Stimulated activated CD4-positive, alpha-beta T cell treated with anti-CD3 and anti-CD28 coated beads, Interleukin-15, amount 100 ng/mL, for 1 hour (primary cell): ENCODE data around the gene MANBA.

ENCODE experiments used
- DNase-seq, 2 donors: peaks; one replicate each; pipeline ENCODE4 v3.0.0-alpha.2; 2020; ENCODE audit warnings: low read depth in 1 of 2, low spot score in 1 of 2

The MANBA gene

DNA sequence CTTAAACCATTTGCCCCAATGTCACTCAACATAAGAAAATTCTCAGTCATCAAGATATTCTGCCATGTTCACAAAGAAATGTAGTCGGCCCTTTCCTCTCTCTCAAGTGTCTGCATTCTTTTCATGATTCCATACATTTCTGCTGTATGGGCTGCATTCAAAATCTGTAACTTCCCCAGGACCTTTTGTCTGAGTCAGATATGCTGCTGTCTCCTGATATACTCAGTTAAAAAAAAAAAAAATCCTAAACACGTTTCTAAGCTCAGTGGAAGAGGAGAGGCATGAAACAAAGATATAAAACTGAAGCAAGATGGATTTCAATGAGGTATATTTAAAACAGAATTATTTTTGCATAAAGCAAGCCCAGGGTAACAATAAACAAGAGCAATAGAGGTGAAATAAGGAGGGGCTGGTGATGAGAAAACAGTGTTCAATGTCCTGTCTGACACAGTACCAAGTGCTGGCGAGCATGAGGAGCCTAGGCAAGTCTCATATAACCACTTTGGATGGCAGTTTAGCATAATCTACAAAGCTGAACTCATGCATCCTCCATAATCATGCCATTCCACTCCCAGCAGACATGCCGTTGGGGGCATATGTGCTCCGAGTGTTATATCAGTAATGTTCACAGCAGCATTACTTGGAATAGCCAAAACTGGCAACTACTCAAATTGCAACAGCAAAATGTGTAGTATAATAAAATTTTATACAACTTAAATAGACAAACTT lies 76.7 kb downstream of the MANBA start:
- DNase-seq: no peak

DNA sequence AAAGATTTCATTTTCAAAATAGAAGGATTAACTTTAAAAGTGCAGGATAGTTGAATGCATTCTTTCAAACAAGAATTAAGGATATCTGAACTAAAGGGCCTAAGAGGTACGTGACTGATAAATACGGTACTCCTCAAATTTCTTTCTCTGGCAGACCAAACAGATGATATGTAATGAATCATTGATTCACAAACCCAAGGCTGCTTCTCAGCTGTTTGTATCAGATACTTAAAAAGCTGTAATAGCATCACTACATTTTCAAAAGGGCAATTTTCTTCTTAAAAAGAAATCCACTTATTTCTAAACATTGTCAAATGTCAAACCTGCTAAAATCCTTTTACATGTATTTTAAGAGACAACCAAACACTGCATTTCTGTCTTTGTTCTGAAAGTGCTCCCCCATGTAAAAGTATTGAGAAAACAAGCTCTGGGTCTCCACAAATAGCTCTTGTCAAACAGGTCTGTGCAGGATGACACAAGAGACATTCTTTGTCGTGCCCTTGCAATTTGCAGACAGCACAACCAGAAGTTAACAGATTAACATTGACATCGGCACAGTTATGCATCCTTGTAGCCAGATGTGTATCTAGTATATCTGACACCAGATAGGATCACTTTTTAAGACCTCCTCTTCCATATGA lies 82.0 kb downstream of the MANBA start:
- no peak for DNase-seq

DNA sequence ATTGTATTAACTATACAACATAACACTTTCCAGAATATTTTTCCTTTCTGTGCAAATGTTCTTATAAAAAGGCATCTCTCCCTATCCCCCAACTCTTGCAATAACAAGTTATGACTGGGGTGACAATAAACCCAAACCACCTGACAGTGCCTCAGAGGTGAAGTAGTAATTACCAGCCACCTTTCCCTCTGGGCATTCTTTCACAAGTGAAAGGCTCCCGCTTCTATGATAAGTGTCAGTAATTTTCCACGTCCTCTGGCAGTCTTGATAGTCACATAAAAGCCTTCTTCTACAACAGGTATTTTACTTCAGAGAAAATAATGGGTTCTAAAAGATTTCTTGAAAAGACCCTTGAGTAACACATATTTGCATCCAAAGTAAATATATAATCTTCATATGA lies 82.7 kb downstream of the MANBA start:
- no peak for DNase-seq

DNA sequence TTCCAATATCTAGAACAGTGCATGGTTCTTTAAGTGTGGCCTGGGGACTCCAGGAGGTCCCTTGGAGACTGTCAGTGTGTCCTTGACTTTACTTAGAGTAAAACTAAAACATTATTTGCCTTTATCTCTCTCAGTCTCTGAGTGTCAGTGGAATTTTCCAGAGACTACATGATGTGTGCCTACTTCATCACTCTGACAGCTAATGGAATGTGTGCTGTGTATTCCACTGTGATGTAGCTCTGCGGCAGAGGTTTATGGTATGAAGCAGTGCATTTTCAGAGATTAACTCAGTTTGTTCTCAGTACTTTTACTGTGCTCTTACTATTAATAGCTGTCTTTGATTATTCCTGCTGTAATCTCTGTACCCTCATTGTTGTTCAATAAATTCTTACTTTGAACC lies 85.6 kb downstream of the MANBA start:
- no peak for DNase-seq

DNA sequence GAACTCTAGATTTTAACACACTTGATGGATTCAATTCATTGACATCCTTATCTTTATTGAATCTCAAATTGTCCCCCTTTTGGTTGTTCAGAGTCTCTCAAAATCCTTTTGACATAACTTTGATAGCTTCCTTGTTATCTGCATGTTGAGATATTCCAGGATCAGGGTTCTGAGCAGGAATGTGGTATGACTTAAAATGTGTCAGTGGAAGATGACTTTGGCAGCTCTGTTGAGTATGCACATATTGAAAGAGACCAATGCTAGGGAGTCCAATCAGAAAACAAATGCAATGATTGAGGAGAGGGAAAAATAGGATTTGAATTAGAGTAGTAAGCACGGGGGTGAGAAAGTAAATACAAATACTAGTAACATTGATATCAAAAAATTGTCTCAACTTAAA lies 93.8 kb downstream of the MANBA start:
- DNase-seq: no peak

DNA sequence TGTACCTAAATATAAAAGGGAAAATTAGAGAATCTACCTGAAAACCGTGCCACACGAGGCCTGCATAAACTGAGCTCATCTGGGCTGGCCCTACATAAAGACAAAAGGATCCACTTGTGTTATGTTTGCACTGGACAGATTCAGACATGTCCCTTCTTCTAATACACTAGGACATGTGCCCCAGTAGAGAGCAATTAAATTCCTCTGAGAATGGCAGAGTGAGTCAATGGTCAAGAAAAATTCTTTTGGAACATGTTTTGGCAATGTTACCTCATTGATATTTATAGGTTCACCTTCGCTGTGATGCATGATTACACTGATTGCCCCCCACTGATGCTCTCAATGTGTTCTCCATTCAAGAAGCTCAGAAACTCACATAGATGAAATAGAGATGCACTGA lies 95.2 kb downstream of the MANBA start:
- no peak for DNase-seq

DNA sequence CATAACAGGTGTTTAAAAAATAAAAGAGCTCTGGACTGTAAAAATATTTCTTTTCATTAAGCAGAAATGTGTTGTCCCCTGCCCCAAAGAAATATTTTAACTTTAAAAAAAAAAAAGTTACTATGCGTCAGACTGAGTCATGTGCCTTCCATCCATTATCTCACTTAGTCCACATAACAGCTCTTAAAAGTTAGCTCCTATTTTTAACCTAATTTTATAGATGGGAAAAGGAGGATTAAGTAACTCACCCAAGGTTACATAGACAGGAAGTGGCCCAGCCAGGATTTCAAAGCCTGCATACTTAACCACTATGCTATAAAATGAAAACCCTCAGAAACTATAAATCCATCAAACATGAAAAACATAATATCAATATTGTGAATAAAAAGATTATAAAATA lies 97.7 kb downstream of the MANBA start:
- DNase-seq: no peak

DNA sequence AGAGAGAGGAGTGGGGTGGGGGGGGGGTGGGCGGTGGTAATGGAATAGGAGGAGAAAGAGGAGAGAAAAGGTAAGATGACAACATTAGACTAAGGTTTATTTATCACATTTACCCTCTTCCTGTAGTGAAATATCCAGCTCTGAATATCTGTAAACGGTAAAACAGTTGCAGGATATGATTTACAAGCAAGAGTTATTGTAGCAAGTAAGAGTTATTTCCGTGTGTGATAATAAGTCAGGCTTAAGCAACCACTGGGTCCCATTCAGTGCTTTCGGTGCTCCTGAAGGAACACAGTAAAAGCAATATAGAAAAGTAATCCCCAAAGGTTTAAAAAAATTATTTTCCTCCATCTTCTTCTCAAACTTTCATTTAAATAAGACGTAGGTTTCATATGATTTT lies 103.6 kb downstream of the MANBA start:
- DNase-seq: no peak

DNA sequence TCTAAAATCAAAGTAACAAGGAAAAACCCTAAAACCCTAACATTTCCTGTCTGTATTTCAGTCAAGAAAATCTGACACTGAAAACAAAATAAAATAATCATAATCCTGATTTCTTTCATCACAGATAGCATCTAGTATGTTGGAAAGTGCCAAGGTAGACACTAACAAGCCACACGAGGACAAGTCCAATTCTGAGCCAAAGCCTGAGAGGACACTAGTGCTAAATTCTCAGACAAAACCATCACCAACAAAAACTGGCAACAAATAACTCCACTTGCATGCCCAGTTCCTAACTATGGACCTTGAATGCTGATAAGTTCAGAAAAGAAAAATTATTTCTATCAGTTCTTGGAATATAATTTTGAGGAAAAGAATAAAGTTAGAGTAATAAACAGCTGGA lies 113.7 kb downstream of the MANBA start:
- DNase-seq: no peak

DNA sequence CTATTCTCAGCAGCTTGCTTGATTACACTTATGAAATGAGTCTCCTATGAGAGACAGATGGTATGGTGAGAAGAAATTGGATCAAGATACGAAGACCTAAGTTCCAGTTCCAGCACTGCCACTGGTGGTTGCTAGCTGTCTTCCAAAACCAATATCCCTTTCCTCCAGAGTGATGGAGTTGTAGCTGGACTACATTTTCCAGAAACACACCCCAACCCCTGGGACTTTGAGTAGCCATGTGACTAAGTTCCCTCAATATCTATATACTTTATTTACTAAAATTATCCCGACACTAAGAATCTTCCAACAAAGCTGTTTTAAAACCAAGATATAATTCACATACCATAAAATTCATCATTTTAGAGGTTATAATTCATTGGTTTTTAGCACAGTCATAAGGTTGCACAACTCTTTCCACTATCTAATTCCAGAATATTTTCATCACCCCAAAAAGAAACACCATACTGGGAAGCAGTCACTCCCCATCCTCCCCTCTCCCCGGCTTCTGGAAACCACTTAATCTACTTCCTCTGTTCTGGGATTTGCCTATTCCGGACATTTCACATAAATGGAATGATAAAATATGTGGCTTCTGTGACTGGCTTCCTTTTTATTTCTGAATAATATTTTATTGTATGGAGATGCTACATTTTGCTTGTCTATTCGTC lies 118.0 kb downstream of the MANBA start:
- no peak for DNase-seq

DNA sequence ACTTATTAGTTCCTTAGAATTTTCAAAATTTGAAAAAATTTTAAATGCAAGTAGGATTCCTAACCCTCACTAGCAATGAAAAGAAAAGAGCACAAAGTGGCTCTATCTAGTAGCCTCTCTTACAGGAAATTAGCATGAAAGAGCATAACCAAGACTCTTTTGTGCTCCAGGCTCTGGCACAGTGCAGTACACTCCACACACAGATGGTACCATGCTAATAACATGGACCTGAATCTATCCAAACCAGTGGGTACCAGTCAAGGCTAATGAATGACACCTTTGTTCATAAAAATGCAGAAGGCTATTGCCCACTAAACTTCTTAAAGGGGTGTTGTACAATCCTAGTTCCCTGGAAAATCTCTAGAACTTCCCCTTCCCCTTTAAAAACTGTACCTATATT lies 119.0 kb downstream of the MANBA start:
- DNase-seq: no peak

DNA sequence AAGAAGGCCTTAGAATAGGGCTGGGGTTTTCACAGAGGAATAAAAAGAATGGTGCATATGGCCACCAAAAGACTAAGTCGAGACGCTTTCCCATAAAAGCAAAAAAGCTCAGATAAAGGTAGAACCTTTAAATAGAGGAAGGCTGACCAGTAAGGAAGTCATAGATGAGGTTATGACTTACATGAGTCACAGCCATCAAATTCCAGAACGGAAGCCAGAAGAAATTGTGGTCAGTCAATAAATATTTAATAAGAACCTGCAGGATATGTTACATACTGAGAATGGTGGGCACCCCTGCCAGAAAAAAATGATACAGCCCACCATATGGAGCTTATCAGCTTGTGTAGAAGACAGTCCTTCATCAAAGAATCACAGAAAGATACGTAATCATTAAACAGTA lies 120.1 kb downstream of the MANBA start:
- DNase-seq: no peak

DNA sequence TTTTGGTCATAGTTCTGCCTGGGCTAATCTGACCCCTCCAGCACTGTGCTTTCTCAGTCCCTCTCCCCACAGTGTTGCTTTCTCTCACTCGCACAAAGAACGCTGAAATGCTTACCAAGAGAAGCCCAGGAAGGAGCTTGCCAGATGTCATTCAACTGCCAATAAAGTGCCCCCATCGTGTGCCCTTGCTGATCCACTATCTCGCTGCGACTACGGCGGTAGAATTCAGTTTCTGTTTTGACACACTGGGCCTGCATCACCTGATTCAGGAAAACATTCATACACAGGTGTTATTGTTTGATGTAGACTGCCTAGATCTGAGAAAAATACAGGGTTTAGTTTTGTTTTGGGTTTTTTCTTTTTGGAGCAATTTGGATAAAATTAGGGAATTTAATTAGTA lies 121.2 kb downstream of the MANBA start:
- DNase-seq: no peak

DNA sequence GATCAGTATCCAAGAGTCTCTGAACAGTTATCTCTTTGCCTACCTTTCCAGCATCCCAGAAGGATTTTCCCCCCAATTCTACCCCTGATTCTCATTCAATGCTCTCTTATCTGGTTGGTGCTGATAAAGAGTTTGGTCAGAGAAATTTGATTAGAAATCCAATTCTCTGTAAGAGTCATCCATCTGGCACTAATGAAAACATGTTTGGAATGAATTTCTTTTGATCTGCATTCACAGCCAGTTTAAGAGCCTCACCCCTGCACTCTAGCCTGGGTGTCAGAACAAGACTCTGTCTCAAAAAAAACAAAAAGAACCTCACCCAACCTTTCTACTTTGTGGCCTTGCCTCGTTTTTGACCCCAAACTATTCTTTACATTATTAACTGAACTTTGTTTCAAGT lies 122.1 kb downstream of the MANBA start:
- no peak for DNase-seq

DNA sequence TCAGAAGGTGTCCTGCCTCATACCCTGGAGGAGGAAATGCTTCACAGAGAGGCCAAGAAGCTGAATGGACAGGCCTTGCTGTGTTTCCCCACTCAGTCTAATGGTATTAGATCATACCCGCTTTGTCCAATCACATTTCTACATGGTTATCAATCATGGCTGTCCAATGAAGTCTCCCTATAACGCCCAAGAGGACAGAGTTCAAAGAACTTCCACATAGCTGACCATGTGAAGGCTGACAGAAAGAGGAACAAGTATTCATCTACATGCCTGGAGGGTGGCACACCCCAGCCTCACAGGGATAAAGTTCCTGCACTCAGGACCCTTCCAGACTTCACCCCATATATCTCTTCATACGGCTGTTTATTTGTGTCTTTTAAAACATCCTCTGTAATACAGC lies 123.4 kb downstream of the MANBA start:
- no peak for DNase-seq

DNA sequence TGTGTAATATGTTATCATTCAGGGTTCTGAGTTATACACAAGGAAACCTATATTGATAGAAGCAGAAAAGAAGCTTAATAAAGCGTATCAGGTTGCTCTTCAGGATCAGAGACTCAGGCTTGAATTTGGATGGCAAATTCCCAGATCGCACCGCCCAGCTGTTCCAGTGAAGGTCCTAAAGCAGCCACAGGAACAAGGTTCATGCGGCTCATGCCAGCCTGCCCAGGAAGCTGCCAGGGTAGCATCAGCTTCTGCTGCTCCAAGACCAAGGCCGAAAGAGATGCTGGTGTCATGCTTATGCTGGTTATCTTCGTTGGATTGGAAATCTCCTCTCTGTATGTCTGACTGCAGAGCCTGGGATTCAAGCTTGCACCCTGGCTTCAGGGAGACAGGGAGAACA lies 127.7 kb downstream of the MANBA start:
- DNase-seq: no peak

DNA sequence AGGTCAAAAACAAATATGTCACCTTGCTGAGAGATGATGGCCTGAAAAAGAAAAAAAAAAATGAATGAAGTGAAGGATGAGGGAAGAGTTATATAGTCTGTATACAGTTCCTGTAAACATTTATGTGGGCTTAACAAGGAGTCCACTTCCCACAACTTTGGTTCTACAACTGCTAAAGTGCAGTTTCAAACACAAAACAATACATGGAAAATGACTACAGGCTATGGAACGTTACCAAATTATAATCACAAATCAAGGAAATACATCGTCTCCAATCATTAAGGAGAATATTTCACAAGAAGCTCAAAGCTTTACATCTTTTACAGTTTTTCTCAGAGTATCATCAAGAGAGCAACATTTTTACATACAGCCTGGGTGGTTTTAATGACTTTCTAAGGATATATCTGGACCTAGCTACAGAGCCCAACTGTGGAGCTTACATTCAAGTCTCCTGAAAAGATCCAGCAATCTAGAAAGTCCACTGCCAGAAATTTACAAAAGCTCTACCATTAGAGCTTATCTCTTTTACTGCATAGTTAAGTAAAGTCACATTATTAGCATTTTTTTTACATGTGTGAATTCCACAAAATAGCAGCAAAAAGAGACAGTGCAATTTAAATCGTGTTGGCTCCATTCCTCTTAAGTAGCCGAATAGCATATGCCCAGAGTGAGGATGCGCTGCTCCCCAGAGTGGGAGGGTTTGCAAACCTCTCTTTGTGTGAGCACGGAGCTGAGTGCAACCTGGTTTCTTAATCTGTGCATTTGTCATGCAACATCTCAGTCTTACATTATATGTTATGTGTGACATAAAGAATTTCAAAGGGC lies 128.3 kb downstream of the MANBA start:
- no peak for DNase-seq

DNA sequence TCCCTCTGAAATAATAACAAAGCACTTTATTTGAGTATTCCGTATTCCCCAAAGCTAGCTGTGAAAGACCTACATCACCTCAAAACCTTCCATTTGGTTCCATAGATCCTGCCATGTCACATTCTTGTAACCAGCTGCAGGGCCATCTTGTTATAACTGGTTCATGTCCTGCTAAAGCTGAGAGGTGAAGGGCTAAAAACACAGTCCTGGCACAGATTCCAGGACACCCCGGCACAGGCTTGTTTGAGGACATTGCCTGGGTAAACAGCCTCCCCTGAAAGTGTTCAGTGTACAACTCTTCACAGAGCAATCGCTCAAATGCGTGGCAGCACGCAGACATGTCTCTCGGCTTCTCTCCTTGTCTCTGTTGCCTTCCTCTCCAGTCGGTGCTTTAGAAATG lies 129.2 kb downstream of the MANBA start:
- DNase-seq: no peak

DNA sequence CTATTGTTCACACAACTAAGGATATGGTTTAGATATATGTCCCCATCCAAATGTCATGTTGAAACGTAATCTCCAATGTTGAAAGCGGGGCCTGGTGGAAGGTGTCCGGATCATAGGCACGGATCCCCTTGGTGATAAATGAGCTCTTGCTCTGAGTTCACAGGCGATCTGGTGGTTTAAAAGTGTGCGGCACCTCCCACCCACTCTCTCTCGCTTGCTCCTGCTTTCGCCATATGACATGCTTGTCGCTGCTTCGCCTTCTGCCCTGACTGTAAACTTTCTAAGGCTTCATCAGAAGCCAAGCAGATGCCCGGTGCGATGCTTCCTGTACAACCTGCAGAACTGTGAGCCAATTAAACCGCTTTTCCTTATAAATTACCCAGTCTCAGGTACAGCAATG lies 131.1 kb downstream of the MANBA start:
- DNase-seq: no peak

DNA sequence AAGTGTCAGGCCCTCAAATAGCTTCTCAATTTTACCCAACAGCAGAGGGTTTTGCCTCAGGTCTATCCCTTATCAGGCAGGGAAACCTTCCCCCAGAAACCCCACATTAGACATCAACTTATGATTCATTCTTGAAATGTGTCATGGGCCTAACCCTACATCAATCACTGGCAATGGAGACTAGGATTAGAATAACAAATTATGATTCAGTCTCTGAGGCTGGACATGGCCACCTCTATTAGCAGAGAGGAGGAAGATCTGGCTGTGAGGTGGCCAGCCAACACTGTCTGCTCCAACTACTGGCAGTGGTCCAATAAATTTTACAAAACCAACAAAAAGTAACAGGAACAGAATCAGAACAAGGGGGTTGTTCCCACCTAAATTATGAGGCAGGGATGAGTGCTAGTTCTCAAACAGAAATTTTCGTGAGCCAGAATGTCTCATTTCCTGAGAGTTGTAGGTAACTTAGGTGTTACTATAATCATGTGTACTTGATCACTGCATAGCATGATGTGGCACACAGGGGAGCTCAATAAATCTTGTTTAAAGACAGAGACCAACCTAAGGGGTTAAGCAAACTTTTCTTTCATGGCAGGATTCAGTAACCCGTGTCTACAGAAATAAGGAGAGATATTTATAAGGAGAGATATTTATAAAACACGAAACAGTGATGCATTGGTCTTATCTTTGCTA lies 132.8 kb downstream of the MANBA start:
- no peak for DNase-seq

DNA sequence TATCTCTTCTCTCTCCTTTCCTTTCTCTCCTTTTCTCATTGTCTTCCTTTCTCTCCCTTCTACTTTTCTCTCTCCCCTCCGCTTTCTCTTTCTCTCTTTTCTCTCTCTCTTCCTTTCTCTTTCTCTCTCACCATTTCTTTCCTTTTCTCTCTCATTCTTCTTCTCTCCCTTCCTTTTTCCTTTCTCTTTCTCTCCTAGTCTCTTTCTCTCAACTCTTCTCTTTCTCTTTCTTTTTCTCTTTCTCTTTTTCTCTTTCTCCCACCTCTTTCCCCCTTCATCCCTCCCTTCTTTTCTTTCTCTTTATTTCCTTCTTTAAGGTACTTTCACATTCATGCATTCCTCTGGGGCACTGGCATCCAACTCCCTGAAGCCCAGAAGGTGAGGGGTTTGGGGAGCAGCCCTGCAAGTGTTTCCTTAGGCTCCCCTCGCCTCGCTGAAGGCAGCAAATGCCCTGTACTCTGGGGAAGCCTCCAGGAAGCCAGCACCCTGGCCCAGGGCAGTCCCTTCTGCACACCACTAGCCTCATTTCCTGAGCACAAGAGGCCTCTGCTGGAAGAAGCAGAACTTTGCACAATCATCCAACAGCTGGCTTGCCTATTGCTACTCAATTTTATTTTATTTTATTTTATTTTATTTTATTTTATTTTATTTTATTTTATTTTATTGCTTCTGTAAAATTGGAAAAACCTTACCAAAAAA lies 135.4 kb downstream of the MANBA start:
- DNase-seq: peak; percentile 29 to 38
